NCI-H446 (cell line): Measurements from ENCODE around the gene TJP3.

Source experiments
- DNase-seq, 2 experiments: peaks; one replicate each; lab custom pipeline; 2025; lab: John Stamatoyannopoulos, UW

TJP3 gene

DNA sequence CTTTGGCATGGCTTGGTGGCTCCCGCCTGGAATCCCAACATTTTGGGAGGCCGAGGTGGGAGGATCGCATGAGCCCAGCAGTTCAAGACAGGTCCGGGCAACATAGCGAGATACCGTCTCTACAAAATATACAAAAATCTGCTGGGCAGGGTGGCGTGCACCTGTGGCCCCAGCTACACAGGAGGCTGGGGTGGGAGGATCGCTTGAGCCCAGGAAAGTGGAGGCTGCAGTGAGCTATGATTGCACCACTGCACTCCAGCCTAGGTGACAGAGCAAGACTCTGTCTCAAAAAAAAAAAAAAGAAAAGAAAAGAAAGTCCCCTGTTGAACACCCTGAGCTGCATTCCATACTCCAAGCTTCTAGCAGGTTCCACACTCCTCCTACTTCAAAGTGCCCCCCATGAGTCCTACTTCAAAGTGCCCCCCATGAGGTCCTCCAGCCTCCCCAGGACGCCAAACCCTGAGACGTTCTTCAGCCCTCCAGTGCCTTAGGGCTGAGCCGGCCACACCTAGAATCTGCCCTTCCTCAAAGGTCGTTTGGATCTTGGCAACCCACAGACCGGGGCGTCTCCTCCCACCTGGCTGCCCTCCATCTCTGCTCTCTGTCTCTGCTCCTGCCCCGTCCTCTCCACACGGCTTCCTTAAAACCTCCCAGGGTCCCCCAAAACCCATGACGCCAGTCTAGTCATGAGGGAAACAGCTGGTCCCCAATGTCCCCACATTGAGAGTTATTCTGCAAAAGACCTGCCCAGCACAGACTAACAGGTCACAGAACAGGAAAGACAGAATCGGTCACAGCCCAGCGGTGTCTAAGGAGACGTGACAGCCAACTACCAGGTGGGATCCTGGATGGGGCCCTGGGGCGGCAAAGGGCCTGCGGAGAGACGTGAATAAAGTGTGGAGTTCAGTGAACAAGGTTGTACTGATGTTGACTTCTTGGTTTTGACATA lies 4.8 kb downstream of the TJP3 start:
- no peak for DNase-seq

DNA sequence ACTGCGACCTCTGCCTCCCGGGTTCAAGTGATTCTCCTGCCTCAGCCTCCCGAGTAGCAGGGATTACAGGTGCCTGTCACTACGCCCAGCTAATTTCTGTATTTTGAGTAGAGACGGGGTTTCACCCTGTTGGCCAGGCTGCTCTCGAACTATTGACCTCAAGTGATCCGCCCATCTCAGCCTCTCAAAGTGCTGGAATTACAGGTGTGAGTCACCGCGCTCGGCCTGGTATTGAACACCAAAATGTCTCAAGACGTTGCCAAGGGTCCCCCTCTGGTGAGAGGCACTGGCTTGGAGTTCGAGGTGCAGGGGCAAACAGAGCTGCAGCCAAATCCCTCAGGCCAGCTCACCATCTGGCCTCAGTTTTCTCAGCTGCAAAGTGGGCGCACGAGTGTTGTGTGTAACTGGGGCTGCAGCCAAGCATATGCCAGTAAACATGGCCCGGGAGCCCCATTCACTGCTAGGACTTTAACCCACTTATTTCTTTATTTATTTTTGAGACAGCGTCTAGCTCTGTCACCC lies 8.0 kb downstream of the TJP3 start:
- DNase-seq, result no peak

DNA sequence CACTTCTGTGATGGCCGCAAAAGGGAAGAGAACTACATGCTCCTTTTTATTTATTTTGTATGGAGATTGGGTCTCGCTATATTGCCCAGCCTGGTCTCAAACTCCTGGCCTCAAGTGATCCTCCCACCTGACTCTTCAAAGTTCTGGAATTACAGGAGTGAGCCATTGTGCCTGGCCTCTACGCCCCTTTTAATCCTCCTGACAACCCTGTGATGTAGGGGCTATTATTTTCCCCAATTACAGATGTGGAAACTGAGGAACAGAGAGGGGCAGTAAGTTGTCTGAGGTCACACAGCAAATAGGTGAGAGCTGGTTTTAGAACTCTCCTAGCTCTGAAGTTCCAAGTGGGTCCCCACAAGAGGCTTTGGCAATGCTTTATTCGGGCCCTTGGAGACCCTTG lies 11.7 kb downstream of the TJP3 start:
- no peak for DNase-seq

DNA sequence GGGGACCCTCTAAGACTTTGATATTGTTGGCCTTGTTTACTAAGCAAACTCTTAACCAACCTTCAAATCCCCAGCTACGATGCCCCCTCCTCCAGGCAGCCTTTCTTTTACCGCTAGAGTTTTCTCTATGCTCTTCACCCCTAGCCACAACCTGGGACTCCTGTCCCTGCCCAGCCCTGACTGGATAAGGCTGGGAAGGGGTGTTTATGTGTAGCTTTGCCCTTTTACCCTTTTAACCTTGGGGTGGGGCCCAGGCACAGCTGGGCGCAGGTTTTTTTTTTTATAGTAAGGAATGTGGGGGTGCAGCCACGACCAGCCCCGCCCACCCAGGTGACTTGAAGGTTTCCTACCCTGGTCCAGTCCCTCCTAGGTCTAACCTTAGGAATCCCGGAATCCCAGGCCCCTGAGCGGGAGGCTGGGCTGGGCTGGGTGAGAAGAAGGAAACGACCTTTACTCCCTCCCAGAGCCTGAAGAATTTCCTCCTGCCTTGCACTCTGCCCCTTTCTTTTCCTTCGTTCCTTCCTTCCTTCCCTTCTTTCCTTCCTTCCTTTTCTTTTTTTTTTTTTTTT lies 12.2 kb downstream of the TJP3 start:
- DNase-seq, result no peak

DNA sequence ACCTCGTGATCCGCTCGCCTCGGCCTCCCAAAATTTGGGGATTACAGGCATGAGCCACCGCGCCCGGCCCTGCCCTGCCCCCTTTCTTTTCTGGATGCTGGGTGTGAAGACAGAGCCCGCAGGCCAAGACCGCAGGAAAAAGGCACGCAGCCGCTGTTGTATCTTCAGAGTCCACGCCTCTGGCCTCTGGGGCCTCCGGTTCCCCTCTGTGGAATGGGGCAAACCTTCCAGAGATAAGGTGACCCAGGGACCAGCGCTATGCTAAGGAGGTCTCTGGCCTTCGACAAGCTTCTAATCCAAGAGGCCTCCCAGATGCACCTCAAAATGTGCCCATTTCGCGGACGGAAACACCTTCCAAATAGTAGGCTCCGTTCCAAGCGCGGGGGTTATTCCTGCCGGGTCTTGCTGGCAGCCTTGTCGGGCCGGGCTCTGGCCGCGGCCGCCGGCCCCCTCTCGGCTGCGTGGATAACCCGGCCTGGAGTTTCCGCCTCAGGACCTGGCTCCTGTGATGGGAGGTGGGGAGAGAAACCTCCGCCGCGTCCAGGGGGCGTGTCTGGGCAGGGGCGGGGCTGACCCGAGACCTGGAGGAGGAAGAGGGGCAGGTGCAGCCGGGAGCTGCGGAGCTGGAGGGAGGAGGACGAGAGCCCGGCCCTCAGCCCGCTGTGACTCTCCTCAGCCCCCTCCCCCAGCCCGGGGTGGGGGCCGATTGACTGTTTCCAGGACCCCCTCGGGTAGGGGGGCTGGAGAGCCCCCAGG lies 13.1 kb downstream of the TJP3 start:
- peak; percentile 31 to 75 for DNase-seq

DNA sequence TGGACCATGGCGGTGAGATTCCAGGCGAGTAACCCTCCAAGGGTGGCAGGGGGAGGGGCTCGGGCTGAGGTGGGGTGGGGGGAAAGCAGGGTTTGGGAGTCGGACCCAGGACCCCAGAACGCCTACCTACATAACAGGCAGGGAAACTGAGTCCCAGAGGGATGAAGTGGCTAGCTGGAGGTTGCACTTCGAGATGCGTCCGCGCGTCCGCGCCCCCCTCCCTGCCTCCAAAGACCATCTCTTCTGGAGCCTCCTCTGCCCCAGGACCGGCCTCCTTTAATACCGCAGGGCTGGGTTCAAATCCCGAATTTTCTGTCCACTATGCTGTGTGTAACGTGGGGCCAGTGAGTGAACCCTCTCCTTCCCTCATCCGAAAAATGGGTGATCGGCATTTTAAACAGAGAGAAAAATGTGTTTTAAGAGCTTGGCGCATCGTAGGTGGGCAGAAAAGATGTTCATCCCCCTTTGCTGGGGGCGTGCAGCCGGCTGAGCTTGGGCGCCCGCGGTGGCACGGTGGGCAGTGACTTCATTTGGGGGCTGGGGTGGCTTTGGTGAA lies 13.8 kb downstream of the TJP3 start:
- DNase-seq, result no peak

DNA sequence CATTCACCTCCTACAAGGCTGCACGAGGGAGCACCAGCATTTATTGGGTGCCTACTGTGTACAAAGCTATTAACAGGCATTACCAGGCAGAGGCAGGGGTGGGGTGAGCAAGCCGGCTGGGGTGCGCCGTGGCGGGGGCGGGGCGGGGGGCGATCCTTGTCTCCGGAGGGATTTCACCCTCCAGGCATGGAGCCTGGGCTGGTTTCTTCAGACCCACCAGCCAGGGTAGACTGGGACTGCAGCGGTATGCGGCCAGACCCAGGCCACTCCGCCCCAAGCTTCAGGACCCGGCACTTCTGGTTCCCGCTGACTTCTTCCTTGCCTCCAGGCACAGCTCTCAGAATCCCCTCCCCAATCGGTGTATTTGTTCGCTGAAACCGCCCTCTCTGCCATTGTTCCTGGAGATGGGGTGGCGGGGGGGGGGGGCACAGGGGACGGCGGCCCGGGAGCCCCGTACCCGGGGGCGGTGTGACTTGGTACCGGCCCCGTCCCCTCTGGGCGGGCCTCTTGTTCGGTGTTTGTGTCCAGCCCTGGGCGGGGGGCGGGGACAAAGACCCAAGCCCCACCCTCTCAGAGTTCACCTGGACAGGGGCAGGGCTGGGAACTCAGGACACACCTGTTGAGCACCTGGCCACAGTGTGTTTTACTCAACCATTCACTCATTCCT lies 14.4 kb downstream of the TJP3 start:
- no peak for DNase-seq

DNA sequence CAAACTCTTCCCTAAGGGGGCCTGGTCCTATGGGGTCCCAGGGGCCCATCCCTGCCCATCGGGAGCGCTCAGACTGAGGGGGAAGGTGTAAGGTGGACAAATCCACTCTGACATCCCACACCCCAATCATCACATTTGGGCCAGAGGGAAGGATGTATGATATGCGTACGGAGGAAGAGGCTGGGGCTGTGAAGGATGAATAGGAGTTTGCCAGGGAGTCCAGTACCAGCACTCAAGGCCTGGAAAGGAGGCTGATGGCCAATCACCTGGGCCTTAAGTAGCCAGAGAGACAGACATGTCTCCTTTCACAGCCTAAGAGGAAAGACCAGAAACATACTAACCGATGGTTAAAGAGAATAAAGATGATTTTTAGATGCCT lies 14.9 kb downstream of the TJP3 start:
- no peak for DNase-seq

DNA sequence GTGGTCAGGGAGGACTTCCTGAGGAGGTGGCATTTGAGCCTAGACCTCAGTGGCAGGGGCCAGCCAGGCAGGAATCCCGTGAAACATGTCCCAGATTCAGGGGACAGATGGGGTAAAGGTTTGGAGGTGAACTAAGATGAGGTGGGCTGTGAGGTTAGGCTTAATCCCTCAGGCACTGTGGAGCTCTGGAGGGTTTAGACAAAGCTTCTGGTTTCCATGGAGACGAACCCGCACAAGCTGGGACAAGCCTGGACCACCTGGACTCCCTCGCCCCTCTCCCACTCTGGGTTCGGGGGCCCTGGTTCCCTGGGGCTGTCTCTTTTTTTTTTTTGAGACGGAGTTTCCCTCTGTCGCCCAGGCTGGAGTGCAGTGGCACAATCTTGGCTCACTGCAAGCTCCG lies 15.7 kb downstream of the TJP3 start:
- DNase-seq, result no peak

DNA sequence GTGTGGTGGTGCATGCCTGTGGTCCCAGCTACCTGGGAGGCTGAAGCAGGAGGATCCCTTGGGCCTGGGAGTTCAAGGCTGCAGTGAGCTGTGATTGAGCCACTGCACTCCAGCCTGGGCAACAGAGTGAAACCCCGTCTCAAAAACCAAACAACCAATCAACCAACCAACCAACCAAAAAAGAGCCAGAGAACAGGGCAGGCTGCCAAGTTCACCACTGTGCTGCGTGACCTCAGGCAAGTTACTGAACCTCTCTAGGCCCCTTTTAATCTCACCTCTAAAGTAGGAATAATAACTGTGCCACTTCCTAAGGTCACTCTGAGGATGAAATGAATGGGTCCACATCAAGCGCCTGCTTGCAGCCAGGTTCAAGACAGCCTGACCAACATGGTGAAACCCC lies 16.9 kb downstream of the TJP3 start:
- DNase-seq, result no peak

DNA sequence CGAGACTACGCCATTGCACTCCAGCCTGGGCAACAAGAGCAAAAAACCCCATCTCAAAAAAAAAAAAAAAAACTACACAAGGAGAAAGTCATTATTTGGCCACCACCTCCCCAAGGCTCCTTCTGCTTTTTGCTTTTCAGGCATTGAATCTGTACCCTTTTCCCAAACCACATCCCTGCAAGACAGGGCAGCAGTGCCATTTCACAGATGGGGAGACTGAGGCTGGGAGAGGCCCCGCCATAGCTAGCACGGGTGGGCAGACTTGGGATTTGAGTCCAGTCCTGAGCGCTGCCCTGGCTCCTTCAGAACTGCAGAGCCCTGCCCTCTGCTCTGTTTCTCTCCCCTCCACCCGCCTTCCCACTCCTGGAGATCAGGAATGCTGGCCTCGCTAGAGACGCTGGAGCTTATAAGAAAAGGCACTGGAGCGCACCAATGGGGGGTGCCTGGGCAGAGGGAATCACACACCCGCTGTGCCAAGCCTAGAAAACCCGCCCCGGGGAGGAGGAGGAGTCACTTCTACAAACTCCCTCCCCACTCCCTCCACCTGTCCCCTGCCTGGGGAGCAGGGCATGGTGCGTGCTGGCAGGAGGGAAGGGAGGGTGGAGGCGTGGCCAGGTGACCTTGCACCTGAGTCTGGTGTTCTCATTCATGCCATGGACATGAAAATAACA lies 17.6 kb downstream of the TJP3 start:
- DNase-seq, result no peak

DNA sequence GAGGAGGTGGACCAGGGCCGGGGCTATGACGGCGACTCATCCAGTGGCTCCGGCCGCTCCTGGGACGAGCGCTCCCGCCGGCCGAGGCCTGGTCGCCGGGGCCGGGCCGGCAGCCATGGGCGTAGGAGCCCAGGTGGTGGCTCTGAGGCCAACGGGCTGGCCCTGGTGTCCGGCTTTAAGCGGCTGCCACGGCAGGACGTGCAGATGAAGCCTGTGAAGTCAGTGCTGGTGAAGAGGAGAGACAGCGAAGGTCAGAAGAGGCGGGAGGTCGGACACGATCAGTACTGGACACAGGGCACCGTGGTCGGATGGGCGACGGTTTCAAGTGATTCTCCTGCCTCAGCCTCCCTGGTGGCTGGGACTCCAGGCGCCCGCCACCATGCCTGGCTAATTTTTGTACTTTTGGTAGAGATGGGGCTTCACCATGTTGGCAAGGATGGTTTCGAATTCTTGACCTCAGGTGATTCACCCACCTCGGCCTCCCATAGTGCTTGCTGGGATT lies 22.3 kb downstream of the TJP3 start:
- no peak for DNase-seq

DNA sequence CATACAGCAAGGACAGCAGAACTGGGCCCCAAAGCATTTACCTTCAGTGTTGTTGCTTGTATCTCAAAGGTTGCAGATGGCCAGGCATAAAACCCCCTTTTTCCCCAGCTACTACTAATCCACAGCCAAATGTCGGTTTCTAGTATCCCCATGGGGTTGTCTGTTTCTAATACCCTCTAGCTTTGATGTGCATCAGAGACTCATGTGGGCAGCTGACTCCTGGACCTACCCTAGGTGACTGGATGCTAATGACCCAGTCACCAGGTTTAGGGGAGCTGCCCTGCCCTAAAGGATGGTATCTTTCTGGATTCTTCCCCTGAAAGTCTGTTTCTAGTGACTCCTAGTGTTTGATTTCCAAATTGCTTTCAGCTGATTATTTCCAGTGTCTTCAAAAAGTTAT lies 23.9 kb downstream of the TJP3 start:
- DNase-seq, result no peak

DNA sequence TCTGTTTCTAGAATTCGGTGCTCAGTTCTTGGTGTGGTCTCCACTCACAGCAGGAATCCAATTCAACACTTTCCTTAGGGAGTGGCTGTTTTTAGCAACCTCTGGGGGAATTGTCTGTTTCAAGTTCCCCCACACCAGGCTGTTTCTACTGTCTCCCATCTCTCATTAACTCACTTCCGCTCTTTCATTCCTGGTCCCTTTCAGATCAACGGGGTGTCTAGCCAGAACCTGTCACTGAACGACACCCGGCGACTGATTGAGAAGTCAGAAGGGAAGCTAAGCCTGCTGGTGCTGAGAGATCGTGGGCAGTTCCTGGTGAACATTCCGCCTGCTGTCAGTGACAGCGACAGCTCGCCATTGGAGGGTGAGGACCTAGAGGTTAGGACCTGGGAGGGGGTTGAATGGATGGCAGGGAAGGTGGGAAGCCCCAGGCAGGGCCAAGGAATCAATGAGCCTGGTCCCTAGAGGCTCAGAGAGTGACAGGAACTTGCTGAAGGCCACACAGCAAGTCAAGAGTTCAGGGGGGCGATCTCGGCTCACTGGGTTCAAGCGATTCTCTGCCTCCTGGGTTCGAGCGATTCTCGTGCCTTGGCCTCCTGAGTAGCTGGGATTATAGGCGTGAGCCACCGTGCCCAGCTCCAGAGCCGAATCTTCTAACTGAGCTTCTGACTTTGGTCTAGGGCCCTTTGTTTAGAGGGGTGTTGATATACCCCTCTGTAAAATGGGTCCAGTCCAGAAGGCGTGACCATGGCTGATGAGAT lies 25.5 kb downstream of the TJP3 start:
- DNase-seq, result no peak

DNA sequence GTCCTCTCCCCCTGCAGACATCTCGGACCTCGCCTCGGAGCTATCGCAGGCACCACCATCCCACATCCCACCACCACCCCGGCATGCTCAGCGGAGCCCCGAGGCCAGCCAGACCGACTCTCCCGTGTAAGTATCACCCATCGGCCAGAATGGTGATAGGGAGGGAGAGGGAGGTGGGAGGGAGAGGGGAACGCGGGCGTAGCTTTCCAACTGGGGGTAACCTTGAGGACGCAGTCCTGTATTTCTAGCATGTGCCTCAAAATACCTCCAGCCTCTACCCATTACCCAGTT lies 26.1 kb downstream of the TJP3 start:
- DNase-seq, result no peak

DNA sequence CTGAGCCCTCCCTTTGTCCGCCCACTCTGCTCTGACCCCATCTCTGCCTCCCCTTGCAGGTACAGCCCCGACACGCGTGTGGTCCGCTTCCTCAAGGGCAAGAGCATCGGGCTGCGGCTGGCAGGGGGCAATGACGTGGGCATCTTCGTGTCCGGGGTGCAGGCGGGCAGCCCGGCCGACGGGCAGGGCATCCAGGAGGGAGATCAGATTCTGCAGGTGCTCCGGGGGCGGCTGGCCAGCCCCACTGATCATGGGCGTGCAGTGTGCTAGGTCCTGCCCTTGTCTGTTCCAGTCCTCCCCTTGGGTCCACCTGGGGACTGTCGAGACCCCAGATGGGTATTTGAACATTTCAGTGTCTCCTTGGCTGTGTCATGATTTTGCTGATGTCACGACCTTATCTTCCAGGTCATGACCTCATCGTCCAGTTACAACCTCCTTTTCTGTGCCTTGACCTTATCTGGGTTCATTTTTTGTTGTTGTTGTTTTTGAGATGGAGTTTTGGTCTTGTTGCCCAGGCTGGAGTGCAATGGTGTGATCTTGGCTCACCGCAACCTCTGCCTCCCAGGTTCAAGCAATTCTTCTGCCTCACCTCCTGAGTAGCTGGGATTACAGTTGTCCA lies 28.0 kb downstream of the TJP3 start:
- DNase-seq, result no peak

DNA sequence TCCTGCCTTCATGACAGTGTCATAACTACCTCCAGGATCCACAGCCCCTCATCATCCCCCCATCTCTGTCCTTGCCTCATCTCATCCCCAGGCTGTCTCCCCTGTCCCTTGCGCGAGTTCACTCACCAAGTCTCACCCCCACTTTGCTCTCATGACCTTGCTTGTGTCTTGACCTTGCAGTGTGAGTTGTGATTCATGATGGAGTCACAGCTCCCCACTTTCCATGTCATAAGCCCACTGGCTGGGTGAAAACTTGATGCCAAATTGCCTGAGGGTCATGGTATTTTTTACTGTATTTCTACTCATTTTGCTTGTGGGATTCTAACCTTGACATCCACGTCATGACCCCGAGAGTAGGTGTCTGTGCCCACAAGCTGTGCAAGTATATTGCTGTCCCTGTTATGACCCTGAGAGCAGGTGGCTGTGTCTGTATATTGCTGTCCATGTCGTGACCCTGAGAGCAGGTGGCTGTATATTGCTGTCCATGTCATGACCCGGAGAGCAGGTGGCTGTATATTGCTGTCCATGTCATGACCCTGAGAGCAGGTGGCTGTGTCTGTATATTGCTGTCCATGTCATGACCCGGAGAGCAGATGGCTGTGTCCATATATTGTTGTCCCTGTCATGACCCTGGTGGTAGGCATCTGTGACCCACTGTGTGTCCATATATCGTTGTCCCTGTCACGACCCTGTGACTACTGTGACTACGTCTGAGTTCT lies 29.5 kb downstream of the TJP3 start:
- no peak for DNase-seq

DNA sequence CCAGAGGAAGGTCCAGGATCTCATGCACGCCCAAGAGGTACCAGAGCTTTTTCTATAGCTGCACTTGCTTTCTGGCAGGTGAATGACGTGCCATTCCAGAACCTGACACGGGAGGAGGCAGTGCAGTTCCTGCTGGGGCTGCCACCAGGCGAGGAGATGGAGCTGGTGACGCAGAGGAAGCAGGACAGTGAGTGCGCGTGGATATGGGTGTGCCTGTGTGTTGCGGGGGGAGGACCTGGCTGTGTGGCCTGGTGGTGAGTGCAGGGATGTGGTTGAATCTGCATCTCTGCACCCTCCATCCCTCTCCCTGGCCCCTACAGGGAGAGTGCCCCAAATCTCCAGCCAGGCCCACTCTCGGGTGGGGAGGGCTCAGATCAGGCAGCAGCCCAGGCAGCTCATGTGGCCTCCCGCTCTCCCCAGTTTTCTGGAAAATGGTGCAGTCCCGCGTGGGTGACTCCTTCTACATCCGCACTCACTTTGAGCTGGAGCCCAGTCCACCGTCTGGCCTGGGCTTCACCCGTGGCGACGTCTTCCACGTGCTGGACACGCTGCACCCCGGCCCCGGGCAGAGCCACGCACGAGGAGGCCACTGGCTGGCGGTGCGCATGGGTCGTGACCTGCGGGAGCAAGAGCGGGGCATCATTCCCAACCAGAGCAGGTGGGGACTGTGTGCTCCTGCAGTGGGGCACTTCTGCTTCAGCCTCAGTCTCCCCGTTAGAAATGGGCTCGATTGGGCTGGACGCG lies 30.5 kb downstream of the TJP3 start:
- DNase-seq, result no peak

DNA sequence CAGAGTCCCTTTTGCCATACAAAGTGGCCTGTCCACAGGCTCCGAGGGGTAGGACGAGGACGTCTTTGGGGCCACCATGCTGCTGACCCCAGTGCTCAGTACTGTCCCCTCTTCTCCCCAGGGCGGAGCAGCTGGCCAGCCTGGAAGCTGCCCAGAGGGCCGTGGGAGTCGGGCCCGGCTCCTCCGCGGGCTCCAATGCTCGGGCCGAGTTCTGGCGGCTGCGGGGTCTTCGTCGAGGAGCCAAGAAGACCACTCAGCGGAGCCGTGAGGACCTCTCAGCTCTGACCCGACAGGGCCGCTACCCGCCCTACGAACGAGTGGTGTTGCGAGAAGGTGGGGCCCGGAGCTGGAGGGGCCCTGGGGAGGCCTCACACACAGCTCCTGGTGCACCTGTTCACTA lies 32.2 kb downstream of the TJP3 start:
- no peak for DNase-seq
